OCI-LY1 (cell line): ENCODE measurements around the gene ANKRD37.

Source experiments
- H2AFZ ChIP-seq: fragments of 200-600 bp; sonication (generic), shearing (Covaris generic); 2 replicates; pipeline ENCODE4 v1.6.0; 2014; ENCODE audit warnings: antibody characterized with exemption, mild to moderate bottlenecking, low read length
- H3F3A ChIP-seq: fragments of 200-600 bp; sonication (generic), shearing (Covaris generic); 2 replicates; pipeline ENCODE4 v1.6.0; 2014; ENCODE audit warnings: mild to moderate bottlenecking, antibody characterized with exemption, low read length, moderate library complexity; ENCODE audit not compliant: insufficient read depth
- H3K27ac ChIP-seq: fragments of 200-600 bp; sonication (generic); 2 replicates; pipeline ENCODE4 v1.5.1; 2014; ENCODE audit warnings: low read length, mixed run types, mild to moderate bottlenecking, low read depth; ENCODE audit not compliant: poor library complexity, severe bottlenecking
- H3K27me3 ChIP-seq: fragments of 200-600 bp; sonication (generic); 2 replicates; pipeline ENCODE4 v1.6.0; 2014; ENCODE audit warnings: antibody characterized with exemption, mild to moderate bottlenecking, low read length, moderate library complexity; ENCODE audit not compliant: insufficient read depth
- H3K36me3 ChIP-seq: fragments of 200-600 bp; sonication (generic); 2 replicates; pipeline ENCODE4 v1.6.1; 2014; ENCODE audit warnings: mild to moderate bottlenecking, antibody characterized with exemption, low read length, moderate library complexity, mixed read lengths; ENCODE audit not compliant: insufficient read depth
- H3K4me1 ChIP-seq: fragments of 200-600 bp; sonication (generic); 2 replicates; pipeline ENCODE4 v1.5.1; 2014; ENCODE audit warnings: mild to moderate bottlenecking, low read length, moderate library complexity; ENCODE audit not compliant: insufficient read depth, severe bottlenecking
- H3K4me2 ChIP-seq: fragments of 200-600 bp; sonication (generic), shearing (Covaris generic); 2 replicates; pipeline ENCODE4 v1.6.1; 2014; ENCODE audit warnings: low read length
- H3K4me3 ChIP-seq: fragments of 200-600 bp; sonication (generic); 2 replicates; pipeline ENCODE4 v1.5.1; 2014; ENCODE audit warnings: low read length, low read depth, mild to moderate bottlenecking, mixed read lengths; ENCODE audit not compliant: poor library complexity, severe bottlenecking
- H3K79me2 ChIP-seq: fragments of 200-600 bp; shearing (Covaris generic); 2 replicates; pipeline ENCODE4 v1.6.1; 2016; ENCODE audit warnings: mixed run types, low read length, mixed read lengths; ENCODE audit not compliant: insufficient read depth
- H3K9ac ChIP-seq: fragments of 200-600 bp; sonication (generic), shearing (Covaris generic); 2 replicates; pipeline ENCODE4 v1.6.1; 2014; ENCODE audit warnings: mild to moderate bottlenecking, low read length, mixed read lengths
- H3K9me2 ChIP-seq: fragments of 200-600 bp; sonication (generic), shearing (Covaris generic); 2 replicates; pipeline ENCODE4 v1.6.1; 2014; ENCODE audit warnings: low read depth, mild to moderate bottlenecking, low read length, mixed read lengths
- H3K9me3 ChIP-seq: fragments of 200-600 bp; shearing (Covaris generic); 2 replicates; pipeline ENCODE4 v1.6.1; 2014; ENCODE audit warnings: low read length, mixed read lengths
- H4K20me1 ChIP-seq: fragments of 200-600 bp; sonication (generic), shearing (Covaris generic); 2 replicates; pipeline ENCODE4 v1.6.0; 2016; ENCODE audit warnings: mild to moderate bottlenecking, low read length; ENCODE audit not compliant: insufficient read depth
- CTCF ChIP-seq: fragments of 200-600 bp; sonication (generic), shearing (Covaris generic); IDR thresholded peaks from 2 replicates; pipeline ENCODE4 v1.5.1; 2017; ENCODE audit warnings: mild to moderate bottlenecking, antibody characterized with exemption, low read length, moderate library complexity, mixed read lengths
- EZH2 ChIP-seq: fragments of 200-600 bp; sonication (generic), shearing (Covaris generic); IDR thresholded peaks from 2 replicates; pipeline ENCODE4 v1.8.0; 2017; ENCODE audit warnings: borderline replicate concordance, mixed run types, mild to moderate bottlenecking, antibody characterized with exemption, low read length, moderate library complexity, mixed read lengths

The ANKRD37 gene

GRCh38 chr4:185395238-185395955, 1.2 kb upstream of the ANKRD37 start, which contains the start of gene LRP2BP:
Gene LRP2BP, minus strand, starts transcription at chr4:185395924. Its CDS starts 17,738 bp downstream, at chr4:185378186.
- Histone ChIP-seq H3K9me2 (no peaks in the 10 kb centered on the region), H3K79me2 (no peaks in the 10 kb centered on the region), H3K4me2 (peak within 1 kb of the TSS; percentile 93), H3K27ac (peak within 1 kb of the TSS; percentile 44), H3K9me3 (no peaks in the 10 kb centered on the region), H4K20me1 (no peaks in the 10 kb centered on the region), H3K27me3 (no peaks in the 10 kb centered on the region), H2AFZ (0 out of 2 replicates have a peak within 1 kb of the TSS, but pooled peaks have one; percentile 1), H3F3A (0 out of 2 replicates have a peak, but pooled peaks cover 2% of the 10 kb centered on the region), H3K9ac (peak within 1 kb of the TSS; percentile 71), H3K4me3 (peak within 1 kb of the TSS; percentile 66), H3K36me3 (peaks cover 23% of the 10 kb centered on the region; the same call in 1 of the 2 replicates), H3K4me1 (peaks cover 57% of the 10 kb centered on the region)
- TF ChIP-seq CTCF (no peak), EZH2 (no peak)

- no peak for TF ChIP-seq EZH2
- TF ChIP-seq CTCF: no peak
- Histone ChIP-seq H3F3A (0 out of 2 replicates have a peak, but pooled peaks cover 2% of the 10 kb centered on the region), H3K36me3 (peaks cover 28% of the 10 kb centered on the region; the same call in 1 of the 2 replicates), H3K9me3 (no peaks in the 10 kb centered on the region), H3K4me3 (peak overlapping the region; percentile 66), H3K4me1 (peaks cover 57% of the 10 kb centered on the region), H3K9me2 (no peaks in the 10 kb centered on the region), H3K9ac (peak overlapping the region; percentile 71), H3K27ac (peak overlapping the region; percentile 44), H3K79me2 (no peaks in the 10 kb centered on the region), H3K27me3 (no peaks in the 10 kb centered on the region), H2AFZ (no peak overlapping the region), H3K4me2 (peak overlapping the region; percentile 93), H4K20me1 (no peaks in the 10 kb centered on the region)
Observed at GRCh38 chr4:185395956-185396723, 501 bp upstream of the ANKRD37 start.

GRCh38 chr4:185398618-185399017, 2.0 kb downstream of the ANKRD37 start:
- 0 out of 2 replicates have a peak, but pooled peaks cover 2% of the 10 kb centered on the region for H3F3A ChIP-seq
- peak overlapping the region; percentile 28; the same call in 1 of the 2 replicates for H3K9ac ChIP-seq
- peak overlapping the region; percentile 36 for H3K27ac ChIP-seq
- no peaks in the 10 kb centered on the region for H3K9me3 ChIP-seq
- peaks cover 50% of the 10 kb centered on the region for H3K4me1 ChIP-seq
- H3K79me2 ChIP-seq: no peaks in the 10 kb centered on the region
- H4K20me1 ChIP-seq: no peaks in the 10 kb centered on the region
- peaks cover 48% of the 10 kb centered on the region; the same call in 1 of the 2 replicates for H3K36me3 ChIP-seq
- peak overlapping the region; percentile 47; the same call in 1 of the 2 replicates for H3K4me2 ChIP-seq
- no peaks in the 10 kb centered on the region for H3K27me3 ChIP-seq
- peak overlapping the region; percentile 66 for H3K4me3 ChIP-seq
- no peak for TF ChIP-seq EZH2
- no peak for TF ChIP-seq CTCF
- H2AFZ ChIP-seq: no peak overlapping the region
- no peaks in the 10 kb centered on the region for H3K9me2 ChIP-seq
